ENCODE data around the gene PTPN14. TPM values are rescaled to one million over a fixed set of nuclear protein-coding genes. Genes with fewer than 3 reads are reported as not detected.

PTPN14 gene
- polyA plus RNA-seq, 3 donors: 36.3 to 37.6 (median 36.4) TPM

- no peak for DNase-seq (ENCODE audit: low read depth in 3 of 3, low spot score in 2 of 3)
Measured at GRCh38 chr1:214459895-214460294, 91.5 kb downstream of the PTPN14 start.

- DNase-seq (ENCODE audit: low read depth in 3 of 3, low spot score in 2 of 3): no peak
Measured at GRCh38 chr1:214458541-214458940, 92.9 kb downstream of the PTPN14 start.

- no peak for DNase-seq (ENCODE audit: low read depth in 3 of 3, low spot score in 2 of 3)
Measured at GRCh38 chr1:214455971-214456867, 95.2 kb downstream of the PTPN14 start.

GRCh38 chr1:214455479-214455878 is 95.9 kb downstream of the PTPN14 start:
- no peak for DNase-seq (ENCODE audit: low read depth in 3 of 3, low spot score in 2 of 3)

GRCh38 chr1:214454569-214455396 is 96.6 kb downstream of the PTPN14 start:
- no peak for DNase-seq (ENCODE audit: low read depth in 3 of 3, low spot score in 2 of 3)

- no peak for DNase-seq (ENCODE audit: low read depth in 3 of 3, low spot score in 2 of 3)
Measured at GRCh38 chr1:214453109-214453722, 98.2 kb downstream of the PTPN14 start.

- no peak for DNase-seq (ENCODE audit: low read depth in 3 of 3, low spot score in 2 of 3)
Measured at GRCh38 chr1:214452152-214452784, 99.1 kb downstream of the PTPN14 start.

GRCh38 chr1:214451596-214451995 is 99.8 kb downstream of the PTPN14 start:
- no peak for DNase-seq (ENCODE audit: low read depth in 3 of 3, low spot score in 2 of 3)

GRCh38 chr1:214449371-214449770 is 102.0 kb downstream of the PTPN14 start:
- DNase-seq (ENCODE audit: low read depth in 3 of 3, low spot score in 2 of 3): no peak

GRCh38 chr1:214448536-214448935 is 102.9 kb downstream of the PTPN14 start:
- no peak for DNase-seq (ENCODE audit: low read depth in 3 of 3, low spot score in 2 of 3)

- DNase-seq (ENCODE audit: low read depth in 3 of 3, low spot score in 2 of 3): no peak
Measured at GRCh38 chr1:214447557-214447871, 103.9 kb downstream of the PTPN14 start.

- DNase-seq (ENCODE audit: low read depth in 3 of 3, low spot score in 2 of 3): peak in 2 of 3 donors; percentile 32 to 63
Measured at GRCh38 chr1:214446772-214447556, 104.4 kb downstream of the PTPN14 start.

GRCh38 chr1:214445831-214446614 is 105.4 kb downstream of the PTPN14 start:
- no peak for DNase-seq (ENCODE audit: low read depth in 3 of 3, low spot score in 2 of 3)

GRCh38 chr1:214445199-214445598 is 106.2 kb downstream of the PTPN14 start:
- no peak for DNase-seq (ENCODE audit: low read depth in 3 of 3, low spot score in 2 of 3)

- no peak for DNase-seq (ENCODE audit: low read depth in 3 of 3, low spot score in 2 of 3)
Measured at GRCh38 chr1:214444182-214444939, 107.0 kb downstream of the PTPN14 start.

- no peak for DNase-seq (ENCODE audit: low read depth in 3 of 3, low spot score in 2 of 3)
Measured at GRCh38 chr1:214441119-214441518, 110.3 kb downstream of the PTPN14 start.

- DNase-seq (ENCODE audit: low read depth in 3 of 3, low spot score in 2 of 3): no peak
Measured at GRCh38 chr1:214440219-214440965, 111.0 kb downstream of the PTPN14 start.
